HepG2 (cell line): ENCODE results near the gene SP9. TPM values are rescaled to one million over a fixed set of nuclear protein-coding genes. Genes with fewer than 3 reads are reported as not detected.

Experiments
- CHD2 ChIP-seq: IDR thresholded peaks from 2 replicates; pipeline ENCODE4 v1.6.1; 2011; ENCODE audit warnings: low read depth, low read length, improper control_type of control experiment
- ETV5 ChIP-seq: IDR thresholded peaks from 2 replicates; pipeline ENCODE4 v1.6.1; 2018; ENCODE audit warnings: missing biosample characterization, missing genetic modification reagents, inconsistent platforms, borderline replicate concordance
- GATA4 ChIP-seq: sonication (generic); IDR thresholded peaks from 2 replicates; pipeline ENCODE4 v1.6.1; 2016; ENCODE audit warnings: antibody characterized with exemption, low read depth, borderline replicate concordance
- HOXA7 ChIP-seq: sonication (generic); formaldehyde crosslinking; IDR thresholded peaks from 2 replicates; pipeline ENCODE4 v1.8.1; 2022; ENCODE audit warnings: mild to moderate bottlenecking, missing genetic modification reagents, moderate library complexity
- KAT2B ChIP-seq: fragments of 150-350 bp; IDR thresholded peaks from 2 replicates; pipeline ENCODE4 v1.6.1; 2014; ENCODE audit warnings: low read depth, low read length, borderline replicate concordance
- KDM2A ChIP-seq: sonication (generic); formaldehyde crosslinking; IDR thresholded peaks from 2 replicates; pipeline ENCODE4 v1.4.0; 2020; ENCODE audit warnings: low read depth, missing genetic modification reagents, borderline replicate concordance
- MLLT10 ChIP-seq: sonication (generic); formaldehyde crosslinking; IDR thresholded peaks from 2 replicates; pipeline ENCODE4 v1.4.0; 2020; ENCODE audit warnings: missing genetic modification reagents
- POGZ ChIP-seq: sonication (generic); formaldehyde crosslinking; IDR thresholded peaks from 2 replicates; pipeline ENCODE4 v1.4.0; 2020; ENCODE audit warnings: mild to moderate bottlenecking, missing genetic modification reagents
- PRMT3 ChIP-seq: sonication (generic); formaldehyde crosslinking; IDR thresholded peaks from 2 replicates; pipeline ENCODE4 v1.8.1; 2022; ENCODE audit warnings: low read depth, mild to moderate bottlenecking, moderate library complexity, missing genetic modification reagents, borderline replicate concordance
- SRSF1 ChIP-seq: fragments of 200-400 bp; formaldehyde crosslinking; optimal IDR thresholded peaks from 2 replicates; pipeline ENCODE3; 2017; ENCODE audit warnings: mild to moderate bottlenecking, low read depth, low read length, moderate library complexity
- STAT5B ChIP-seq: sonication (generic); formaldehyde crosslinking; IDR thresholded peaks from 2 replicates; pipeline ENCODE4 v1.4.0; 2020; ENCODE audit warnings: missing genetic modification reagents
- THAP11 ChIP-seq: IDR thresholded peaks from 2 replicates; pipeline ENCODE4 v1.6.1; 2016; ENCODE audit warnings: missing biosample characterization, missing genetic modification reagents
- ZBTB39 ChIP-seq: sonication (generic); formaldehyde crosslinking; IDR thresholded peaks from 2 replicates; pipeline ENCODE4 v1.5.0; 2020; ENCODE audit warnings: missing genetic modification reagents
- ZBTB7B ChIP-seq: sonication (generic); formaldehyde crosslinking; IDR thresholded peaks from 2 replicates; pipeline ENCODE4 v1.4.0; 2020; ENCODE audit warnings: missing genetic modification reagents
- ZC3H13 ChIP-seq: sonication (generic); formaldehyde crosslinking; IDR thresholded peaks from 2 replicates; pipeline ENCODE4 v1.8.1; 2023; ENCODE audit warnings: mild to moderate bottlenecking, missing genetic modification reagents, moderate library complexity
- ZNF124 ChIP-seq: sonication (generic); formaldehyde crosslinking; IDR thresholded peaks from 2 replicates; pipeline ENCODE4 v1.4.0; 2020; ENCODE audit warnings: missing genetic modification reagents
- ZNF251 ChIP-seq: sonication (generic); formaldehyde crosslinking; IDR thresholded peaks from 2 replicates; pipeline ENCODE4 v1.9.0; 2021; ENCODE audit warnings: mild to moderate bottlenecking, missing genetic modification reagents
- ZNF552 ChIP-seq: sonication (generic); formaldehyde crosslinking; IDR thresholded peaks from 2 replicates; pipeline ENCODE4 v1.9.0; 2022; ENCODE audit warnings: missing genetic modification reagents, mild to moderate bottlenecking, borderline replicate concordance
- polyA plus RNA-seq, 8 experiments: library from polyadenylated mRNA; depleted of rRNA in 3 of 8; stranded (reverse) in 7 of 8; unstranded in 1 of 8; fragments of >200 nt; fragmentation: Illumina TruSeq in 4 of 8; extraction: Trizol in 4 of 8; gene quantifications; 2 replicates each; pipeline versions ENCODE4 v1.2.1 to v1.2.3, GENCODE V29; 2011 to 2016; ENCODE audit warnings: low read depth in 4 of 8, missing spikeins in 1 of 8, mixed read lengths in 1 of 8; ENCODE audit not compliant: insufficient read depth in 1 of 8
- total RNA-seq, 5 experiments: library from RNA; depleted of rRNA; stranded (reverse); fragments of >200 nt; fragmentation: Illumina TruSeq; extraction: Trizol; gene quantifications; 2 replicates each; pipeline ENCODE4 v1.2.3, GENCODE V29; 2016; ENCODE audit warnings: low read depth in 1 of 5
- TF ChIP-seq, protein P1 (sequence below): sonication (generic); formaldehyde crosslinking; IDR thresholded peaks from 2 replicates; pipeline ENCODE4 v1.4.0; 2020; ENCODE audit warnings: mild to moderate bottlenecking, missing genetic modification reagents, borderline replicate concordance
- TF ChIP-seq, protein P2 (sequence below): IDR thresholded peaks from 2 replicates; pipeline ENCODE4 v1.6.1; 2012; ENCODE audit warnings: inconsistent platforms
- TF ChIP-seq, protein P3 (sequence below): sonication (generic); formaldehyde crosslinking; IDR thresholded peaks from 2 replicates; pipeline ENCODE4 v1.4.0; 2020; ENCODE audit warnings: mild to moderate bottlenecking, missing genetic modification reagents

SP9 gene
- total and polyA plus RNA-seq, 2 of the 13 experiments (the other 11 are each of a cell fraction or from before 2014, with no cell fraction given), result not detected

DNA sequence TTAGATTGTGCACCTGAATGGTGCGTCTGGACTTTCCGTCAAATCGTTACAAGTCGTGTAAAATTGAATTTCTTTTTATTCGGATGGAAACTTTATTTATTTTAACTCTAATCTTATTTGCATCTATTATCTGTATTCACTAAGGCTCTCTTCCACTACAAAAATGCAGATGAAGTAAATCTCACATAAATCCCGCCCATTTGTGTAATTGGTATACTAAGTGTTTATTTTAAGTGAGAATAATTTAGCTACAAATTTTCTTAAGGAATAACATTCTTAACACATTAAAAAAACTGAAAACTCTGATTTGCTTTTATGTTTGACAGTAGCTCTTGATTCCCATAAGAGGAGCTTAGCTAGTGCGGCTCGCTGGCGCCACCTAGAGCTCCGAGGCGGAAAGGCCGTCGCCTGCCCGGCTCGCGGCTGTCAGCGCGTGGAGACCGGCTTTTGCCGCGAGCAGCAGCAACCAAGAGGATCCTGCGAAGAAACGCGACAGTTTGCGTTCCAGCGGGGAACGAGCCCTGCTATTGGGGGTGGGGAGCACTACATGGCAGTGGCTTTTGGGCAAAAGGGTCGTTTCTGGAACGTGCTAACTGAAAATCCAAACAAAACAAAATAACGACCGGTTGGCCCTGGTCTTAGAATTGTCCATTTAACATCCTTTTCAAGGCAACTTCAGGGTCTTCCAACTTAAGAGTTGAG, 6.7 kb downstream of the SP9 start (continued):
- TF ChIP-seq, protein P1, sequence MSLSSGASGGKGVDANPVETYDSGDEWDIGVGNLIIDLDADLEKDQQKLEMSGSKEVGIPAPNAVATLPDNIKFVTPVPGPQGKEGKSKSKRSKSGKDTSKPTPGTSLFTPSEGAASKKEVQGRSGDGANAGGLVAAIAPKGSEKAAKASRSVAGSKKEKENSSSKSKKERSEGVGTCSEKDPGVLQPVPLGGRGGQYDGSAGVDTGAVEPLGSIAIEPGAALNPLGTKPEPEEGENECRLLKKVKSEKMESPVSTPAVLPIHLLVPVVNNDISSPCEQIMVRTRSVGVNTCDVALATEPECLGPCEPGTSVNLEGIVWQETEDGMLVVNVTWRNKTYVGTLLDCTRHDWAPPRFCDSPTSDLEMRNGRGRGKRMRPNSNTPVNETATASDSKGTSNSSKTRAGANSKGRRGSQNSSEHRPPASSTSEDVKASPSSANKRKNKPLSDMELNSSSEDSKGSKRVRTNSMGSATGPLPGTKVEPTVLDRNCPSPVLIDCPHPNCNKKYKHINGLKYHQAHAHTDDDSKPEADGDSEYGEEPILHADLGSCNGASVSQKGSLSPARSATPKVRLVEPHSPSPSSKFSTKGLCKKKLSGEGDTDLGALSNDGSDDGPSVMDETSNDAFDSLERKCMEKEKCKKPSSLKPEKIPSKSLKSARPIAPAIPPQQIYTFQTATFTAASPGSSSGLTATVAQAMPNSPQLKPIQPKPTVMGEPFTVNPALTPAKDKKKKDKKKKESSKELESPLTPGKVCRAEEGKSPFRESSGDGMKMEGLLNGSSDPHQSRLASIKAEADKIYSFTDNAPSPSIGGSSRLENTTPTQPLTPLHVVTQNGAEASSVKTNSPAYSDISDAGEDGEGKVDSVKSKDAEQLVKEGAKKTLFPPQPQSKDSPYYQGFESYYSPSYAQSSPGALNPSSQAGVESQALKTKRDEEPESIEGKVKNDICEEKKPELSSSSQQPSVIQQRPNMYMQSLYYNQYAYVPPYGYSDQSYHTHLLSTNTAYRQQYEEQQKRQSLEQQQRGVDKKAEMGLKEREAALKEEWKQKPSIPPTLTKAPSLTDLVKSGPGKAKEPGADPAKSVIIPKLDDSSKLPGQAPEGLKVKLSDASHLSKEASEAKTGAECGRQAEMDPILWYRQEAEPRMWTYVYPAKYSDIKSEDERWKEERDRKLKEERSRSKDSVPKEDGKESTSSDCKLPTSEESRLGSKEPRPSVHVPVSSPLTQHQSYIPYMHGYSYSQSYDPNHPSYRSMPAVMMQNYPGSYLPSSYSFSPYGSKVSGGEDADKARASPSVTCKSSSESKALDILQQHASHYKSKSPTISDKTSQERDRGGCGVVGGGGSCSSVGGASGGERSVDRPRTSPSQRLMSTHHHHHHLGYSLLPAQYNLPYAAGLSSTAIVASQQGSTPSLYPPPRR (CRISPR knock-in tag), result no peak
- no peak for TF ChIP-seq HOXA7 (CRISPR knock-in tag)
- TF ChIP-seq GATA4, result no peak
- TF ChIP-seq, protein P2, sequence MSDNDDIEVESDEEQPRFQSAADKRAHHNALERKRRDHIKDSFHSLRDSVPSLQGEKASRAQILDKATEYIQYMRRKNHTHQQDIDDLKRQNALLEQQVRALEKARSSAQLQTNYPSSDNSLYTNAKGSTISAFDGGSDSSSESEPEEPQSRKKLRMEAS, result peak; percentile 84
- TF ChIP-seq, protein P3, sequence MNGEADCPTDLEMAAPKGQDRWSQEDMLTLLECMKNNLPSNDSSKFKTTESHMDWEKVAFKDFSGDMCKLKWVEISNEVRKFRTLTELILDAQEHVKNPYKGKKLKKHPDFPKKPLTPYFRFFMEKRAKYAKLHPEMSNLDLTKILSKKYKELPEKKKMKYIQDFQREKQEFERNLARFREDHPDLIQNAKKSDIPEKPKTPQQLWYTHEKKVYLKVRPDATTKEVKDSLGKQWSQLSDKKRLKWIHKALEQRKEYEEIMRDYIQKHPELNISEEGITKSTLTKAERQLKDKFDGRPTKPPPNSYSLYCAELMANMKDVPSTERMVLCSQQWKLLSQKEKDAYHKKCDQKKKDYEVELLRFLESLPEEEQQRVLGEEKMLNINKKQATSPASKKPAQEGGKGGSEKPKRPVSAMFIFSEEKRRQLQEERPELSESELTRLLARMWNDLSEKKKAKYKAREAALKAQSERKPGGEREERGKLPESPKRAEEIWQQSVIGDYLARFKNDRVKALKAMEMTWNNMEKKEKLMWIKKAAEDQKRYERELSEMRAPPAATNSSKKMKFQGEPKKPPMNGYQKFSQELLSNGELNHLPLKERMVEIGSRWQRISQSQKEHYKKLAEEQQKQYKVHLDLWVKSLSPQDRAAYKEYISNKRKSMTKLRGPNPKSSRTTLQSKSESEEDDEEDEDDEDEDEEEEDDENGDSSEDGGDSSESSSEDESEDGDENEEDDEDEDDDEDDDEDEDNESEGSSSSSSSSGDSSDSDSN (CRISPR knock-in tag), result peak; percentile 30; the same call in 1 of the 2 replicates
- peak; percentile 33; the same call in 1 of the 2 replicates for TF ChIP-seq ETV5 (CRISPR knock-in tag)
- peak; percentile 30; the same call in 1 of the 2 replicates for TF ChIP-seq ZNF124 (CRISPR knock-in tag)
- TF ChIP-seq ZC3H13, result no peak
- TF ChIP-seq ZBTB39 (CRISPR knock-in tag), result no peak
- no peak for TF ChIP-seq MLLT10
- TF ChIP-seq KDM2A (CRISPR knock-in tag), result peak; percentile 90
- TF ChIP-seq ZNF552, result no peak
- TF ChIP-seq PRMT3 (CRISPR knock-in tag), result no peak
- TF ChIP-seq ZBTB7B (CRISPR knock-in tag), result peak; percentile 48; the same call in 1 of the 2 replicates
- no peak for TF ChIP-seq ZNF251
- no peak for TF ChIP-seq SRSF1
- TF ChIP-seq CHD2, result 0 out of 2 replicates have a peak, but pooled peaks have one; percentile 48
- no peak; the same call in 1 of the 2 replicates for TF ChIP-seq POGZ (CRISPR knock-in tag)
- no peak for TF ChIP-seq STAT5B (CRISPR knock-in tag)
- no peak for TF ChIP-seq KAT2B
- peak; percentile 61 for TF ChIP-seq THAP11 (CRISPR knock-in tag)
